LoVo (cell line): ENCODE data around the gene ATP2C2.
"Not testable (repeated sequence)": the region's sequence is repeated elsewhere in the genome, so short reads cannot be mapped to it uniquely, and the experiment has no call there.

Experiments
- DNase-seq: peaks from one replicate; pipeline ENCODE4 v3.0.0-alpha.2; 2016; ENCODE audit warnings: low spot score

The ATP2C2 gene

DNA sequence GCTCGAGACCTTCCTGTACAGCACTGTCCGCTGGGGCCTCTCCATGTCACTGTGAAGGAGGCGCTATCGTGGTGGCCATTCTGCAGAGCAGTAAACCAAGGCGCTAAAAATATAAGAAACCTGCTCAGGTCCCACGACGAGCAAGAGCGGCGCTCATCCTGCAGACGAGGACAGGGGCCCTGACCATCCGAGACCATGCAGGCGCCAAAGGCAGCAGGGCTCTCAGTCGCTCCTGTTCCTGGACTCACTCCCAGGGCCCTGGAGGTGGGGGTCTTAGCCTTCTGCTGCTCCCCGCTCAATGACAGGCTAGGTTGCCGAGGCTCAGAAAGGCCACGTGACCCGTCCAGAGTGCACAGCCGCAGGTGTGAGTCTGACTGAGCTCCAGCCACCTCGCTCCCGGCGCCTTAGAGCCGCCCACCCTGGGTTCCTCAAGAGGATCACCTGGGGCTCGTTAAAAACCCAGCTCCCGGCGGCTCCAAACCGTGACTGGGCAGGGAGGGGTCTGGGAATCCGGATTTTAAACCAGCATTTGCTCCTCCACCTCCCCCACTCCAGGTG lies 509 bp upstream of the ATP2C2 start:
- DNase-seq, result no peak

DNA sequence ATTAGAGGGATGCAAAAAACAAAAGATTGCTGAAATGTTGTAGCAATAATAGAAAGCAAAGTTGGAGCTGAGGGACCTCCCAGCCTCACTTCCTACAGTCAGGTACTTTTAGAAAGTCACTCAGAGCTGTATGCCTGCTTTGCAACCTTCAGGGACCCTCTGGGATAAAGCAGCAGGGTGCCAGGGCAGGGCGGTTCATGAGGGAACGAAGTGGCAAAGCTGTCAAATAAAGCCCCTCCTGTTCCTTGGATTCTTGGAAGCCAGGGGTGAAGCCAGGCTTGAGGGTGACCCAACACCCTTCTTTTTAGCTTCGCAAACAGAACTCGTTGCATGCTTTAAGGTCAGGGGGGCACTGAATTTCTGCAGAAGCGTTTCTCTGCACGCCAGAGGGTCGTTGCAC lies 767 bp downstream of the ATP2C2 start:
- DNase-seq, result no peak

DNA sequence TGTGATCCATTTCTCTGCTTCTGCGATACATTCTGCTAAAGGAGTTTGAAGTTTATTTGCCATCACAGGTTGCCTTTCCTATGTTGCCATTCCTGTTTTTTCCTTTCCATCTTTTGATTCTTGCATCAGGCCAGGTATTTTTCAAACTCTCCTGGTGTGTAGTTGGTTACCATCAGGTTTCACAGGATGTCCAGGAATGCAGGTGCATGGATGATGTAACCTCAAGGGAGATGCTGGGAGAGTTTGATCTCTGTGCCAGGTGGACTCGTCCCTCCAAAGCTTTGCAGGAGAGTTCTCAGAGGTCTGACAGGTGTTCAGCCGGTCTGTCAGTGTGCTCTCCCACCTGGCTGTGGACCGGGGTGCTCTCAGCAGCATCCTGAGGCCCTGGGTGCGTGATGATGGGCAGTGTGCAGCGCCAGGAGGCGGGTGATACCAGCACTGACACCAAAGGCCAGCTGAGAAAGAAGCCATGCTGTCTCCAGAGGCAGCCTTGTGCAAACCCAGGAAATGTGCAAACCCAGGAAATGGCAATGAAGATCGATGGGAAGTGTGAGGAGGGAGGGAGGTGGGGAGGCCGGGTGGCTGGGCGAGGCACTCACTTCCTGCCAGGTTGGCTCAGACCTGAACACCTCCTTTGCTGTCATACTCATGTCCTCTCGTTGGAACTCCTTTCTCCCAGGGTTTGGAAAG lies 1.7 kb downstream of the ATP2C2 start:
- no peak for DNase-seq

DNA sequence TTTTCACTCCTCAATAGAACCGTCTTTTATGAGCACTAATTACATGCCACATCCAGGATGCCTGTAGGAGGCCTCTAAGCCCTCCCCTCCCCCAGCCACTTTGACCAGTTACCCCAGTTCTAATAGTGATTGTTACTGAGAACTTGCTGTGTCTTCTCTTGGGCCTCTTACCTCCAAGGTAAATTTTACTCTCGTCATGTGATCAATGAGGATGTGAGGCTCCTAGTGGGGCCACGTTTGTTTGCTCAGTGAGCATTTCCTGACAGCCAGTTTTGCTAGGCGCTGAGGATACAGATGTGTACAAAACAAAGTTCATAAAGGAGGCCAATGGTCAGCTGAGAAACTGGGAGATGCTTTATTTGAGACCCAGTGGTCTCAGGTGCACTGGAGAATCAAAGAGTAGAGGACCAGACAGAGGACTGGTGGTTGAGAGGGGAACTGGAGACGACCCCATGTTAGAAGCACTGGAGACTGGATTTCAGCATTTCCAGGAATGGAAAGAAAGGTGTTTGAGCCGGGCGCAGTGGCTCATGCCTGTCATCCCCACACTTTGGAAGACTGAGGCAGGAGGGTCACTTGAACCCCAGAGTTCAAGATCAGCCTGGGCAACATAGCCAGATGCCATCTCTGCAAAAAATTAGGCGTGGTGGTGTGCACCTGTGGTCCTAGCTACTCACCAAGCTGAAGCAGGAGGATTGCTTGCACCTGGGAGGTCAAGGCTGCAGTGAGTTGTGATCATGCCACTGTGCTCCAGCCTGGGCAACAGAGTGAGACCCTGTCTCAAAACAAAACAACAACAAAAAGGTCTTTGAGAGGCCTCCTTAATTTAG lies 2.6 kb downstream of the ATP2C2 start:
- DNase-seq, result no peak

DNA sequence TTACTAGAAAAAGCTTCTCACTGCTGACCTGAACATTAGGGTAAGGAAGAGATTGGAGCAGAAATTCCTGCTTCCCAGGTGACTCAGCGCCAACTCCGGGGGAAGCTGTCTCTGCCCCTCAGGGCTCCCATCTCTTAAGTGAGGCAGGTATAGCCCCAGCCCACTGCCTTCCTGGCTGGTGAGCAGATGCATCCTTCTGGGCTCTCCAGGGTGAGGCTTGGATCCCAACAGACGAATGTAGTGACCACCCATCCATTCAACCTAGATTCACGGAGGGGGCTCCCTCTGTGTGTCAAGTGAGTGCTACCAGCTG lies 3.2 kb downstream of the ATP2C2 start:
- no peak for DNase-seq

DNA sequence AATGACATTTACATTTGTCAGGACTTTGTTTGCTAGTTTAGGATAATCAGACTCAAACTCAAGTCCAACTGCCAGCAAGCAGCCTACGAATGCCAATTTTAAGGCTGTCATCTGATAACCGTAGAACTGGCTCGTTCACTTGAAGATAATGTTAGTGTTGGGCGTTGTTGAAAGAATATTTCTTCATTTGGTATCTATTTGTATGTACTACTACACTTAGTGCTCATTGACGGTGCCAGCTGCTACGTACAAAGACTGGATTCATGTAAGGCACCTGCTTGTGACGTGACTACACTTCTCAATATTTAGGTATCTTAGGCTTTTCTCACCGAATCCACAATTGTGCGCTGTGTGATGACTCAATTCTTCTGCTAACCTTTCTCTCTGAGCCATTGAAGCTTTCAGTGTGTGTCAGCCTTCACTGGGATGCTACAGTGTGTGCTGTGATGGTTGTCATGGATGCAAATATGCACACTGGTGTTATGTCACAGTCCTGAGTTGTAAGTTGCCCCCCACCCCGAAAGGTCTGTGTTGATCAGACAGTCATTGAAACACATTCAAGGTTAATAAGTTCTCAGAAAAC lies 5.7 kb downstream of the ATP2C2 start:
- DNase-seq, result no peak

DNA sequence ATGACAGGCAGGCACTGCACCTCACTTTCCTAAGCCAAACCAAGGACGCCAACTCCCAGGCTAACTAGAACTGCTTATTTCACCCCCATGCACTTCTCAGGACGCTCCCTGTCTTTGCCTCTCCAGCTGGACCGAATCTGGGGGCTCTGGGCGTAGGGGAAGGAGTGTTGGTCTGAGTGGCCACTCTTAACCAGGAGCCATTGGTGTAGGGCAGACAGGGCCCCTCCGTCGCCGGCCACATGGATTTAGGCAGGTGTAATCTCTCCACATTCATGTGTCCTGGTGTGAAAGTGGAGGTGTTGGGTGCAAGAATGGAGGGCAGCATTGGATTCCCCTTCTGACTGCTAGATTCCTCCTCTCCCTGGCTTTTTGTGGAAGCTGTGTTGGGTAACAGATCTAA lies 9.8 kb downstream of the ATP2C2 start:
- no peak for DNase-seq

DNA sequence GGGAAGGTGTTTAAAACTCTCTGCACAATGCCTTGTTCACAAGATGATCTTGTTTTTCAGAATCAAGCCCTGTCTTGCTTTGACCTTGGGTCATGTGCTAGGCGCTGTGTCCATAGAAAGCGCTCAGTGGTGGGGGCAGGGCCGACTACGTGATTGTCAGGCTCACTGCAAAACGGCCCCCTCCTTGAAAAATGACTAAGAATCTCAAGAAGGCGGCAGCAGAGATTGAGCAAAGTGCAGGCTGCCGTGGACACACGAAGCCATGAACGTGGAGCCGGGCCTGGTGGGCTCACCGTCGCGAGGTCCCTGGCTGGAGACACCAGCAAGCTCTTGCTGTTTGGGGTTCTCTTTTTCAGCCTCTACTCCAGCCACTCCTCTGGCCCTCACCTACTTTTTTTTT lies 10.2 kb downstream of the ATP2C2 start:
- no peak for DNase-seq

DNA sequence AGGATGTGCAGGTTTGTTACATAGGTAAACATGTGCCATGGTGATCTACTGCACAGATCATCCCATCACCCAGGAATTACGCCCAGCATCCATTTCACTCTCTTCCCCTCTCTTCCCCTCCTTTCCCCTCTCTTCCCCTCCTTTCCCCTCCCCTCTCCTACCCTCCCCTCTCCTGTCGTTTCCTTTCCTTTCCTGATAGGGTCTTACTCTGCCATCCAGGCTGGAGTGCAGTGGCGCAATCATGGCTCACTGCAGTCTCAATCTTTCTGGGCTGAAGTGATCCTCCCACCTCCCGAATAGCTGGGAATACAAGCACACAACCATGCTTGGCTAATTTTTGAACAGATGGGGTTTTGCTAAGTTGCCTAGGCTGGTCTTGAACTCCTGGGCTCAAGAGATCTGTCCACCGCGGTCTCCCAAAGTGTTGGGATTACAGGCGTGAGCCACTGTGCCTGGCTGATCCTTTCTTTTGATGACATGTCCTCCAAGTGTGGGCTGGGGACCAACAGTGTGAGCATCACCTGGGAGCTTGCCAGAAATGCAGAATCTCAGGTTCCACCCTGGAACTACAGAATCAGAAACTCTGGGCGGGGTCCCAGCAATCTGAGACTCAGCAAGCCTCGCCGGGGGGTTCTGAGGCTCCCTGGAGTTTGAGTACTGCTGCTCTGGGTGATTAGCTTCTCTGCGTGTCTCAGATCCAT lies 10.8 kb downstream of the ATP2C2 start:
- DNase-seq, result no peak

DNA sequence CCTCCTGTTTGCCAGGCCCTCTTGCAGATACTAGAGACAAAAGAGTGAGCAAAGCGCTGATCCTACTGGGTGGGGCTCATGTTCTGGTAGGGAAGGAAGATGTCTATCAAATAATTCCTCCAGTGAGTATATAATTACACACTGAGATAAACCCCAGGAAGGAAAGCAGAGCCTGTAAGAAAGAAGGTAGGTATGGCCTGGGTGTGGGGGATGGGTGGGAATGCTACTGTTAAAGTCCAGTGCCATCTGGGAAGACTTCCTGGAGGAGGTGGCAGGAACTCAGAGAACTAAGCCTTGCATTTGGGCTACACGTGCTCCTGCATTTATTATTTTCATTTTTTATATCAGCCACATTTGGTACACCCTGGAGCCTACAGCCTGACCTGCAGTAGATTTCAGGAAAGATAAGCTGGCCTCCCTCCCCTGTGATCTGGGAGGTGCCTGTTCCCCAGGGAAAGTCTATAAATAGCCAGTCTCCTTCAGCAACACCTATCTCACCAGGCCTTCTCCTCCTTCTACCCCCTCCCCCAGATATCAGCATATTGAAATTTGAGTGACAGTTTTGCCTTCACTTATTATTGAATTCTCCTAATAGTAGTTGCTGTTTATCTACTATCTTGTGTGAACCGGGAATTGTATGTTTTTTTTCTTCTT lies 11.5 kb downstream of the ATP2C2 start:
- no peak for DNase-seq

DNA sequence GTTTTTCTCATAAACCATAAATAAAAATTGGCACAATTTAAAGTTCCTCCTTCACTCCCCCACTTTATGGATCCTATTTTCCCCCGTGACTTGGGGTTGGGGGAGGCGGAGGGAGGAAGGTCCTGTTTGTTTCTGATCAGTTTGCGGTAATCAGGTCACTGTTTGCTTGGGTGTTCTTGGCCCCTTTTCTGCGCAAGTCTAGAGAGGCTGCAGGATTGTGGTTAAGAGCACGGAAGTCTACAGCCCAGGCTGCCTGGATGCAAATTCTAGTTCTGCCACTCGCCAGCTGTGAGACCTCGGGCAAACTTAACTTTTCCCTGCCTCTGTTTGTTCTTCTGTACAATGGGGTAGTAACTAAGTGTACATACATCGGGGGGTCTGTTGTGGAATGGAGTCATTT lies 12.1 kb downstream of the ATP2C2 start:
- no peak for DNase-seq

DNA sequence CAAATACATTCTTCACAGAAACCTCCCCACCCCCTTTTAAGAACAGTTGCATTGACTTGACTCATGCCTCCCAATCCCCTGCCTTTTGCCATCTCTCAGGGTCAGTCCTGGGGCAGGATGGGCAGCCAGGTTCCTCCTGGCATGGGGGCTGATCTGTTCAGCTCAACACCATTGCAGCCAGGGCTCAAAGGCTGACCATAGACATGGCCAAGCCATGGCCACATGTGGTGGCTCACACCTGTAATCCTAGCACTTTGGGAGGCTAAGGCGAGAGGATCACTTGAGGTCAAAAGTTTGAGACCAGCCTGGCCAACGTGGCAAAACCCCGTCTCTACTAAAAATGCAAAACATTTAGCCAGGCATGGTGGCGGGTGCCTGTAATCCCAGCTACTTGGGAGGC lies 14.1 kb downstream of the ATP2C2 start:
- no peak for DNase-seq

DNA sequence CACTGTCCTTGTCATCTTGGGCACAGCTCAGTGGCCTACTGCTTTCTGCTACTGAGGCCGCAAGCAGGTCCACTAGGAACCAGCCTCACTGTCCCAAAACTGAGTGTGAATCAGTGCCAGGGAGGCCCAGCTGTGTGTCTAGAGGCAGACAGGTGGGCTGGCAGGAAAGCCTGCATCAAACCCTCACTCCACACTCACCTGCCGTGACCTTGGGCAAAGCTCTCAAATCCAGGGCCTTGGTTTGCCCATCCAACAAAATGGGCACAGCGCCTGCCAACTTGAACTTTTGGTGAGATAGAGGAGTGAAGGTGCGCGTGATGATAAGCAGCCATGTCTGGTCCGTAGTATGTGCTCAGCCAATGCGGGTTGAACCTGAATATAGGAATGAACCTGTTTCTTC lies 14.8 kb downstream of the ATP2C2 start:
- no peak for DNase-seq

DNA sequence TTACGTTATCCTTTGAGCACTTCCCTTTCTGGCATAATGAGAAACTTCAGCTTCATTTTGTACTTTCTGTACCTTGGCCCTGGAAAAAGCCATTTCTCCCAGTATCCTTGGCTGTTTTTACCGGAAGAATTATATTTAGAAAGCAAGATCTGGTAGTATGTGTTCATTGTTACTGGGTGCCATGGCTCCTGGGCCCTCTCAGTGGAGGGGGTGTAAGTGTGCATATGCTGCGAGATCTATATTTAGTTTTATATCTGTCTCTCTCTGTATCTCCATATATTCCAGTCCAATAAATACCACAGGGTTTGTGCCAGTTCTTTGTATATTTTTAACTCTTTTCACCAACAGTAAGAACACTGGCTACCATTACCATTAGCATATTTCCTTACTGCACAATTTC lies 17.7 kb downstream of the ATP2C2 start:
- no peak for DNase-seq

DNA sequence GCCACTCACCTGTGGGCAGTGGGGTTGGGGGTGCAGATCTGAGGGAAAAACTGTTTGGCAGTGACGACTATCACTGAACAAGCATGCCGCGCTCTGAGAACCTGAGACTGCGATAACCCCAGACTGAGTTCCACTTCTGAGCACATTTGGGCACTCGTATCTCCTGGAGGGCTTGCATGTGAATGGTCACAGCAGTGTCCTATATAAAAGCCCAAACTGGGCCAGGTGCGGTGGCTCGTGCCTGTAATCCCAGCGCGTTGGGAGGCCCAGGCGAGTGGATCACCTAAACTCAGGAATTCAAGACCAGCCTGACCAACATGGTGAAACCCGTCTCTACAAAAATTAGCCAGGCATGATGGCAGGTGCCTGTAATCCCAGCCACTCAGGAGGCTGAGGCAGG lies 18.7 kb downstream of the ATP2C2 start:
- no peak for DNase-seq

DNA sequence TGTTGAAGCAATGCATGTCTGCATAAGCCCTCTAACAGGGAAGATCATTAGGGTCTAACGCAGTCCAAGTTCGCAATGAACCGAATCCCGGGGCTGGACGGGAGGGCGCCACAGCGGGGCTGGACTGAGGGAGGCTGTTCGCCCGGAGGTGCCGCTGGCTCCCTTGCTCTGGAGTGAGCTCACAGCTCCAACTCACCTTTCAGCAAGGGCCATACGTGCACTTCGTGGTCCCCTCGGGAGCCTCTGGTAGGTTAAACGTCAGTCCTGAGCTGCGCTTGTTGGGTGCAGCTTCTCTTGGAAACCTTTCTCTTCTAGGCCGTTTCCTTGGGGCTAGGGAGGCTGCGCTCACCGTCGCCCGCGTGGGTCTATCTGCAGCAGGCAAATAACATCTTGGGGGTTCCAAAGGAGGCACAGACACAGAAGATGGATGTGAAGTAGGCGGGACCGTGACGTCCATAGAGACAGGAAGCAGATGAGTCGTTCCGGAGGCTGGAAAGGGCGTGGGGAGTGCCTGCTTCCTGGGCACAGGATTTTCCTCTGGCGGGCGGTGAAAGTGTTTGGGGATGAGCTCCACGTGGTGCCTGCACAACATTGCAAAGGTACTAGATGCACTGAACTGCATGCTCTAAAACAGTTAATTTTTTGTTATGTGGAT lies 21.9 kb downstream of the ATP2C2 start:
- no peak for DNase-seq

DNA sequence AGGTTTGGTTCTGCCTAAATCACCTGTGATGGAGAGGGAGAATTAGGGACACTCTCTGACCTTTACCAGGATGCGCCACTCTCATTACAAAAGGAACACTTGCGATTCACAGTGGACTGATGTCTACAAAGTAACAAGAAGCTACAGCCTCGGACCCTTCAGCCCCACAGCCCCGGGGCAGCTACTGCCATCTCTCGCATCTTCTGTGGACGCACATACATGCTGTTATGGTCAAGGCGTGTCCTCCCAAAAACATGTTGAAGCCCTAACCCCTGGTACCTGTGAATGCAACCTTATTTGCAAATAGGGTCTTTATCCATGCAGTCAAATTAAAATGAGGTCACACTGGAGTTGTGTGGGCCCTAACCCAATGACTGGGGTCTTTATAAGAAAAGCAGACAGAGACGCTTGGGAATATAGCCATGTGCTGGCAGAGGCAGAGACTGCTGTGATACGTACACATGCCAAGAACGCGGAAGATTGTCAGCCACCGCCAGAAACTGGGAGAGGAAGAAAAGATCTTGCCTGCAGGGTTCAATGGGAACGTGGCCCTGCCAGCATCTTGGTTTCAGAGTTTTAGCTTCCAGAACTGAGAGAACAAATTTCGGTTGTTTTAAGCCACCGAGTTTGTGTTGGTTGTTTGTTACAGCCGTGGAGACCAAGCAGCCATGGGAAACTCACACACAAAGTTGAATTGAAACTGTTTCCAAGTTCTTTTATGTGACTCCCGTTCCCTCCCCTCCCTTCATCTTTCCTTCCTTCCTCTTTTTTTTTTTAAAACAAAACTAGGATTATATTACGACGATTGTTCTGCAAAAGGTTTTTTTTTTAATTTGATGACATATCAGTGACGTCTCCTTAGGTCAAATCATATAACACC lies 23.1 kb downstream of the ATP2C2 start:
- no peak for DNase-seq

DNA sequence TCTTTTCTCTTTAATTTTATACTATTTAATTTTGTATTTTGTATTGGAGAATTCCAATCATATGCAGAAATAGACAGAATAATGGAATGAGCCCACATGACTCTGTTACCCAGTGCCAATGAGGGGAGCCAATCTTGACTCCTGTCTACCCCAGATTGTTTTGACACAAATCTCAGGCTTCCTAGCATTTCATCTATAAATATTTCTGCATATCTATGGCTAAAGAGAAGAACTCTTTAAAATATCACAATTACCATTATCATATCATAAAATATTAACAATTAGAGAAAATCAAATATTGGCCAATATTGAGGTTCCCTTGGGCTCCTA lies 23.7 kb downstream of the ATP2C2 start:
- DNase-seq, result no peak

DNA sequence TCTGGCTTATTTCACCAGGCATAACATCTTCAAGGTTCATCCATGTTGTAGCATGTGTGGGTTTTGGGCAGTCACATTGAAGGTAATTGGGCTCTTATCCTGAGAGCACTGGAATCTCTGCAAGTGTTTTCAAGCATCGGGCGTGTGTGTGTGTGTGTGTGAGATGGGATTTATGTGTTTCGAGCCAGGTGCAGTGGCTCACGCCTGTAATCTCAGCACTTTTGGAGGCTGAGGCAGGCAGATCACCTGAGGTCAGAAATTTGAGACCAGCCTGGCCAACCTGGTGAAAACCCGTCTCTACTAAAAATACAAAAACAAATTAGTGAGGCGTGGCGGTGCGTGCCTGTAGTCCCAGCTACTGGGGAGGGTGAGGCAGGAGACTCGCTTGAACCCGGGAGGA lies 27.7 kb downstream of the ATP2C2 start:
- DNase-seq, result not testable (repeated sequence)

DNA sequence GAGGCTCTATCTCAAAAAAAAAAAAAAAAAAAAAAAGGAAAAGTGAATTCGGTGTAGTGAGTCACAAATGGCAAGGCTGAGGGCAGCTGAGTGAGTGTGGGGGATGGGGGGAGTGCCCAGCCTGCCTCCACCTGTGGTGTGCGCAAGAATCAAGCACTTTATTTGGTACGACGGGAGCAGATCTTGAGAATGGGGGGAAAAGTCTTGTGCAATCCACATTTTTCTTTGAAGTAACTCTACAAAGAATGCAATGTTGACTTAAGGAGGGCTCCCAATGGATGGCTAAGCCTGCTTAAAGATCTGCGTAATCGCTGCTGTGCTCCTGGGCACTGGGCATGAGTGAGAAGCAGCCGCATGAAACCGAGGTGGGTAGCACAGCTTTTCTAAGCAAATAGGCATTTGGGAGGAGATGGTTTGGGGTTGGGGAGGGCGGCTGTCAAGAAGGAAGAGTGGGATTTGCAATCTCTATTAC lies 28.2 kb downstream of the ATP2C2 start:
- DNase-seq, result peak; percentile 43

DNA sequence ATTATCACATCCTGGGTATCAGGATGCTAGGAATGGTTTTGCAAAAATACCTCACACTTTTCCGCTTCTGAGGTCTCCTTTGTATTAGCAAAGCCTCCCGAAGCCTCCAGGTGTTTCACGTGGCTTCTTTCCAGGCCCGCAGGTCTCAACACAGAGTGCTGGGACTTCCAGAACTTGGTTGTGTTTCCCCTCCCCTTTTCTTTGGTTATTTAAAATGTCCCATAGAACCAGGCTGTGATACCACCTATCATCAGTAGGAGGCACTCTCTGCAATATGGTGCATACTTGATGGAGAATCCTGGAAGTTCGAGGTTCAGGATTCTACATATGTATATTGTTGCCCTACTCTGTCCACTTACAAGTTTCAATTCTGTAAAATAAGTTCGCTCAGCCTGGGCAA lies 28.8 kb downstream of the ATP2C2 start:
- no peak for DNase-seq
